Keratinocyte (primary cell): ENCODE results near the gene CAMK2D. TPM values are rescaled to one million over a fixed set of nuclear protein-coding genes. Genes with fewer than 3 reads are reported as not detected.

Experiments used
- DNase-seq: peaks from one replicate; pipeline ENCODE4 v3.0.0-alpha.2; 2011; ENCODE audit warnings: low read depth, missing footprints, low spot score
- FAIRE-seq: peaks from 2 replicates; lab custom pipeline; 2011; peaks lifted over from hg19 to GRCh38; lab: Jason Lieb, UNC
- H2AFZ ChIP-seq: 2 replicates; pipeline ENCODE4 v1.6.0; 2012; ENCODE audit warnings: low read length, control low read depth, inconsistent platforms; ENCODE audit not compliant: control insufficient read depth
- H3K27ac ChIP-seq: 2 replicates; pipeline ENCODE4 v1.5.1; 2011; ENCODE audit warnings: low read length; ENCODE audit not compliant: control insufficient read depth, insufficient read depth
- H3K27me3 ChIP-seq: 3 replicates; pipeline ENCODE4 v1.6.0; 2011; ENCODE audit warnings: low read length; ENCODE audit not compliant: control insufficient read depth, insufficient read depth; ENCODE audit errors: extremely low read depth
- H3K36me3 ChIP-seq, 2 experiments: 2 replicates in 1 of 2; 3 replicates in 1 of 2; pipeline ENCODE4 v1.5.1; 2011; ENCODE audit warnings: low read length in 2 of 2, mild to moderate bottlenecking in 1 of 2; ENCODE audit not compliant: control insufficient read depth in 2 of 2, insufficient read depth in 2 of 2; ENCODE audit errors: extremely low read depth in 1 of 2
- H3K4me1 ChIP-seq: 3 replicates; pipeline ENCODE4 v1.5.1; 2011; ENCODE audit warnings: low read length; ENCODE audit not compliant: control insufficient read depth, insufficient read depth; ENCODE audit errors: extremely low read depth
- H3K4me2 ChIP-seq: 3 replicates; pipeline ENCODE4 v1.6.0; 2011; ENCODE audit warnings: low read depth, low read length; ENCODE audit not compliant: control insufficient read depth, insufficient read depth; ENCODE audit errors: extremely low read depth
- H3K4me3 ChIP-seq, 3 experiments: fragments of 200-600 bp in 1 of 3; sonication (generic) in 1 of 3; 2 replicates in 2 of 3; 3 replicates in 1 of 3; pipeline ENCODE4 v1.5.1; 2011 to 2016; ENCODE audit warnings: low read length in 3 of 3, mild to moderate bottlenecking in 3 of 3, control low read depth in 2 of 3, inconsistent platforms in 1 of 3, low read depth in 1 of 3, mixed read lengths in 1 of 3, mixed run types in 1 of 3, moderate library complexity in 1 of 3; ENCODE audit not compliant: control insufficient read depth in 2 of 3, insufficient read depth in 2 of 3; ENCODE audit errors: extremely low read depth in 1 of 3
- H3K79me2 ChIP-seq: 2 replicates; pipeline ENCODE4 v1.6.0; 2012; ENCODE audit warnings: low read length; ENCODE audit not compliant: control insufficient read depth, insufficient read depth
- H3K9ac ChIP-seq: 3 replicates; pipeline ENCODE4 v1.6.0; 2011; ENCODE audit warnings: low read length; ENCODE audit not compliant: control insufficient read depth, insufficient read depth; ENCODE audit errors: extremely low read depth
- H3K9me1 ChIP-seq: 3 replicates; pipeline ENCODE4 v1.6.0; 2011; ENCODE audit warnings: low read length; ENCODE audit not compliant: control insufficient read depth, insufficient read depth; ENCODE audit errors: extremely low read depth
- H3K9me3 ChIP-seq: 2 replicates; pipeline ENCODE4 v1.5.1; 2012; ENCODE audit warnings: low read depth, low read length; ENCODE audit not compliant: control insufficient read depth
- H4K20me1 ChIP-seq: 3 replicates; pipeline ENCODE4 v1.6.0; 2011; ENCODE audit warnings: low read length; ENCODE audit not compliant: control insufficient read depth, insufficient read depth; ENCODE audit errors: extremely low read depth
- CTCF ChIP-seq, 3 experiments: IDR thresholded peaks in 1 of 3; conservative IDR thresholded peaks in 1 of 3; optimal IDR thresholded peaks in 1 of 3; 2 replicates in 2 of 3; 3 replicates in 1 of 3; pipeline versions ENCODE3 to v1.5.1; 2011; ENCODE audit warnings: low read length in 3 of 3, mild to moderate bottlenecking in 3 of 3, moderate library complexity in 2 of 3, control low read depth in 1 of 3, inconsistent platforms in 1 of 3; ENCODE audit not compliant: insufficient read depth in 2 of 3; ENCODE audit errors: extremely low read depth in 1 of 3
- EZH2 ChIP-seq: IDR thresholded peaks from one replicate; pipeline ENCODE4 v1.6.1; 2012; ENCODE audit warnings: inconsistent platforms, mild to moderate bottlenecking, low read length, moderate library complexity
- dilution Hi-C: fragments of 300-500 bp; cut with MboI; formaldehyde crosslinking; loops from one replicate; pipeline ENCODE4 v1.7.0; 2020; ENCODE audit warnings: low sequenced_read_pairs; ENCODE audit not compliant: extremely low pct_ligation_motif_present
- polyA plus RNA-seq, 5 experiments: library from polyadenylated mRNA; depleted of rRNA in 3 of 5; stranded (reverse) in 3 of 5; stranded (forward) in 1 of 5; unstranded in 1 of 5; fragments of >200 nt; gene quantifications; 1 replicate in 1 of 5; 2 replicates in 3 of 5; 3 replicates in 1 of 5; pipeline versions ENCODE4 v1.2.1 to v1.2.3, GENCODE V29; 2011 to 2012; ENCODE audit warnings: missing spikeins in 2 of 5, low read depth in 1 of 5, low replicate concordance in 1 of 5

CAMK2D gene
- polyA plus RNA-seq, 1 donor (not counting 4 experiments of a cell fraction or from before 2014, with no cell fraction given), result 18.8 TPM

GRCh38 chr4:113694008-113694407 lies 67.5 kb downstream of the CAMK2D start:
- no peak overlapping the region for H2AFZ ChIP-seq
- no peak for TF ChIP-seq CTCF (optimal IDR thresholded peaks at IDR 0.05 in 1 of 3, IDR thresholded peaks at IDR 0.05 in 1 of 3, conservative IDR thresholded peaks at IDR 0.05 in 1 of 3; ENCODE audit: extremely low read depth in 1 of 3, insufficient read depth in 2 of 3, low read length in 3 of 3)
- no peak for TF ChIP-seq EZH2
- no peaks in the 10 kb centered on the region for H4K20me1 ChIP-seq
- no peaks in the 10 kb centered on the region for H3K79me2 ChIP-seq
- no peak overlapping the region for H3K9ac ChIP-seq
- H3K9me3 ChIP-seq, result no peaks in the 10 kb centered on the region
- no peaks in the 10 kb centered on the region for H3K9me1 ChIP-seq
- dilution Hi-C loops, result no loop called here
- no peak for DNase-seq
- H3K36me3 ChIP-seq, result no peaks in the 10 kb centered on the region
- H3K4me1 ChIP-seq, result no peaks in the 10 kb centered on the region
- no peak for FAIRE-seq
- H3K4me3 ChIP-seq, result no peak overlapping the region
- H3K27me3 ChIP-seq, result no peaks in the 10 kb centered on the region
- no peak overlapping the region for H3K4me2 ChIP-seq
- H3K27ac ChIP-seq, result no peak overlapping the region

DNA sequence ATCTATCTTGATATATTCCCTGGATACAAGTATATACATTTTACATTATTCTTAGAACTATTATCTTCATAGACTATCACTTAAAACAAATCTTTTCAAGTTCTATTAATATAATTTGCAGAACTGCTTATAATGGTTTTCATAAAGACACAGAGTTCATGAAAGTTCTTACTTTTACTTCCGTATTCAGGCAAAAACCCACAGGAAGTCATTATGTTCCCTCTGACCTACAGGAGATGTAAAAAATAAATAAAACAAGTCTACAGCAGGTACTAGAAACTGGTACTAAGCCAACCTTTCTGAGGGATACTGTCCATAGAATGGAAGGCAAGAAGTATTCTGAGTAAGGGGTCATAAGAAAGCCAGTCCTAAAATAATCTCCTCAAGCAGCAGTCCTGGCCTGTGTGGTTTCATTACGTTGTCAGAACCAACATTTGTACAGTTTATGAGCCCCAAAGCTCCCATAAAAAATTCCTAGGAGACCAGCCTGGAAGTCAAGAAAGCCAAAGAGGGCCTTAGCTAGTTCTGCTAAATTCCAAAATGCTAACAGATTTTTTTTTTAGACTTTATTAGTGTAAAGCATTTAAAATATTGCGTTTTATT lies 68.6 kb downstream of the CAMK2D start:
- Histone ChIP-seq H3K9ac (no peak overlapping the region), H2AFZ (no peak overlapping the region), H3K27me3 (no peaks in the 10 kb centered on the region), H3K36me3 (no peaks in the 10 kb centered on the region), H3K27ac (no peak overlapping the region), H3K4me3 (no peak overlapping the region), H3K79me2 (no peaks in the 10 kb centered on the region), H3K4me1 (no peaks in the 10 kb centered on the region), H3K4me2 (no peak overlapping the region), H4K20me1 (no peaks in the 10 kb centered on the region), H3K9me1 (no peaks in the 10 kb centered on the region), H3K9me3 (no peaks in the 10 kb centered on the region)
- DNase-seq (no peak), FAIRE-seq (no peak)
- dilution Hi-C loops, result no loop called here
- TF ChIP-seq CTCF (optimal IDR thresholded peaks at IDR 0.05 in 1 of 3, IDR thresholded peaks at IDR 0.05 in 1 of 3, conservative IDR thresholded peaks at IDR 0.05 in 1 of 3; ENCODE audit: extremely low read depth in 1 of 3, insufficient read depth in 2 of 3, low read length in 3 of 3) (no peak), EZH2 (no peak)
